HepG2 (cell line): ENCODE results near the gene RAD54L. TPM values are rescaled to one million over a fixed set of nuclear protein-coding genes. Genes with fewer than 3 reads are reported as not detected.

ENCODE experiments used
- GPN1 ChIP-seq: sonication (generic); formaldehyde crosslinking; IDR thresholded peaks from 2 replicates; pipeline ENCODE4 v1.5.1; 2020; ENCODE audit warnings: missing genetic modification reagents, borderline replicate concordance
- KAT2B ChIP-seq: fragments of 150-350 bp; IDR thresholded peaks from 2 replicates; pipeline ENCODE4 v1.6.1; 2014; ENCODE audit warnings: low read depth, low read length, borderline replicate concordance
- MAFF ChIP-seq: IDR thresholded peaks from 2 replicates; pipeline ENCODE4 v1.6.1; 2011; ENCODE audit warnings: low read depth, low read length, improper control_type of control experiment
- MXD3 ChIP-seq: IDR thresholded peaks from 2 replicates; pipeline ENCODE4 v1.6.1; 2016; ENCODE audit warnings: mild to moderate bottlenecking, missing biosample characterization, missing genetic modification reagents
- MYC ChIP-seq: sonication (generic); formaldehyde crosslinking; IDR thresholded peaks from 2 replicates; pipeline ENCODE4 v1.9.0; 2021; ENCODE audit warnings: missing genetic modification reagents, borderline replicate concordance
- RXRB ChIP-seq: IDR thresholded peaks from 2 replicates; pipeline ENCODE4 v1.6.1; 2016; ENCODE audit warnings: borderline replicate concordance, missing genetic modification reagents, missing compliant biosample characterization
- SCMH1 ChIP-seq: sonication (generic); formaldehyde crosslinking; IDR thresholded peaks from 2 replicates; pipeline ENCODE4 v1.9.0; 2021; ENCODE audit warnings: missing genetic modification reagents, mild to moderate bottlenecking, borderline replicate concordance
- SIN3B ChIP-seq: fragments of 150-350 bp; IDR thresholded peaks from 2 replicates; pipeline ENCODE4 v1.6.1; 2014; ENCODE audit warnings: low read length
- SMARCC2 ChIP-seq: fragments of 450-650 bp; IDR thresholded peaks from 2 replicates; pipeline ENCODE4 v1.6.1; 2017; ENCODE audit warnings: antibody characterized with exemption, mild to moderate bottlenecking
- SNAI1 ChIP-seq: sonication (generic); formaldehyde crosslinking; IDR thresholded peaks from 2 replicates; pipeline ENCODE4 v1.5.0; 2020; ENCODE audit warnings: mild to moderate bottlenecking, missing genetic modification reagents, borderline replicate concordance
- SRY ChIP-seq: sonication (generic); formaldehyde crosslinking; IDR thresholded peaks from 2 replicates; pipeline ENCODE4 v1.8.0; 2022; ENCODE audit warnings: mild to moderate bottlenecking, missing genetic modification reagents
- ZFYVE20 ChIP-seq: sonication (generic); formaldehyde crosslinking; IDR thresholded peaks from 2 replicates; pipeline ENCODE4 v1.8.0; 2023; ENCODE audit warnings: low read depth, mild to moderate bottlenecking, moderate library complexity, missing genetic modification reagents, borderline replicate concordance
- ZMYM3 ChIP-seq: sonication (generic); formaldehyde crosslinking; IDR thresholded peaks from 2 replicates; pipeline ENCODE4 v1.5.1; 2020; ENCODE audit warnings: mild to moderate bottlenecking, missing genetic modification reagents
- ZNF24 ChIP-seq: fragments of 450-650 bp; IDR thresholded peaks from 2 replicates; pipeline ENCODE4 v1.6.1; 2017; ENCODE audit warnings: antibody characterized with exemption, mild to moderate bottlenecking
- ZNF264 ChIP-seq: sonication (generic); formaldehyde crosslinking; IDR thresholded peaks from 2 replicates; pipeline ENCODE4 v1.4.0; 2020; ENCODE audit warnings: missing genetic modification reagents
- ZNF577 ChIP-seq: sonication (generic); formaldehyde crosslinking; IDR thresholded peaks from 2 replicates; pipeline ENCODE4 v1.4.0; 2020; ENCODE audit warnings: mild to moderate bottlenecking, low read depth, missing genetic modification reagents, borderline replicate concordance
- ZNF674 ChIP-seq: sonication (generic); formaldehyde crosslinking; IDR thresholded peaks from 2 replicates; pipeline ENCODE4 v1.5.0; 2020; ENCODE audit warnings: low read depth, mild to moderate bottlenecking, missing genetic modification reagents
- ZNF768 ChIP-seq: sonication (generic); formaldehyde crosslinking; IDR thresholded peaks from 2 replicates; pipeline ENCODE4 v1.4.0; 2020; ENCODE audit warnings: missing genetic modification reagents
- polyA plus RNA-seq, 8 experiments: library from polyadenylated mRNA; depleted of rRNA in 3 of 8; stranded (reverse) in 7 of 8; unstranded in 1 of 8; fragments of >200 nt; fragmentation: Illumina TruSeq in 4 of 8; extraction: Trizol in 4 of 8; gene quantifications; 2 replicates each; pipeline versions ENCODE4 v1.2.1 to v1.2.3, GENCODE V29; 2011 to 2016; ENCODE audit warnings: low read depth in 4 of 8, missing spikeins in 1 of 8, mixed read lengths in 1 of 8; ENCODE audit not compliant: insufficient read depth in 1 of 8
- total RNA-seq, 5 experiments: library from RNA; depleted of rRNA; stranded (reverse); fragments of >200 nt; fragmentation: Illumina TruSeq; extraction: Trizol; gene quantifications; 2 replicates each; pipeline ENCODE4 v1.2.3, GENCODE V29; 2016; ENCODE audit warnings: low read depth in 1 of 5
- TF ChIP-seq, protein P1 (sequence below): IDR thresholded peaks from 2 replicates; pipeline ENCODE4 v1.6.1; 2012; ENCODE audit warnings: low read depth, low read length, improper control_type of control experiment
- TF ChIP-seq, protein P2 (sequence below): sonication (generic); formaldehyde crosslinking; IDR thresholded peaks from 2 replicates; pipeline ENCODE4 v1.4.0; 2020; ENCODE audit warnings: missing genetic modification reagents
- TF ChIP-seq, protein P3 (sequence below): sonication (generic); formaldehyde crosslinking; IDR thresholded peaks from 2 replicates; pipeline ENCODE4 v1.4.0; 2020; ENCODE audit warnings: missing genetic modification reagents
- TF ChIP-seq, protein P4 (sequence below): sonication (generic); formaldehyde crosslinking; IDR thresholded peaks from 2 replicates; pipeline ENCODE4 v1.9.0; 2021; ENCODE audit warnings: missing genetic modification reagents, mild to moderate bottlenecking, borderline replicate concordance
- TF ChIP-seq, protein P5 (sequence below): IDR thresholded peaks from 2 replicates; pipeline ENCODE4 v1.6.1; 2016

RAD54L gene
- total and polyA plus RNA-seq, 2 of the 13 experiments (the other 11 are each of a cell fraction or from before 2014, with no cell fraction given): 10.2 to 30.0 TPM

DNA sequence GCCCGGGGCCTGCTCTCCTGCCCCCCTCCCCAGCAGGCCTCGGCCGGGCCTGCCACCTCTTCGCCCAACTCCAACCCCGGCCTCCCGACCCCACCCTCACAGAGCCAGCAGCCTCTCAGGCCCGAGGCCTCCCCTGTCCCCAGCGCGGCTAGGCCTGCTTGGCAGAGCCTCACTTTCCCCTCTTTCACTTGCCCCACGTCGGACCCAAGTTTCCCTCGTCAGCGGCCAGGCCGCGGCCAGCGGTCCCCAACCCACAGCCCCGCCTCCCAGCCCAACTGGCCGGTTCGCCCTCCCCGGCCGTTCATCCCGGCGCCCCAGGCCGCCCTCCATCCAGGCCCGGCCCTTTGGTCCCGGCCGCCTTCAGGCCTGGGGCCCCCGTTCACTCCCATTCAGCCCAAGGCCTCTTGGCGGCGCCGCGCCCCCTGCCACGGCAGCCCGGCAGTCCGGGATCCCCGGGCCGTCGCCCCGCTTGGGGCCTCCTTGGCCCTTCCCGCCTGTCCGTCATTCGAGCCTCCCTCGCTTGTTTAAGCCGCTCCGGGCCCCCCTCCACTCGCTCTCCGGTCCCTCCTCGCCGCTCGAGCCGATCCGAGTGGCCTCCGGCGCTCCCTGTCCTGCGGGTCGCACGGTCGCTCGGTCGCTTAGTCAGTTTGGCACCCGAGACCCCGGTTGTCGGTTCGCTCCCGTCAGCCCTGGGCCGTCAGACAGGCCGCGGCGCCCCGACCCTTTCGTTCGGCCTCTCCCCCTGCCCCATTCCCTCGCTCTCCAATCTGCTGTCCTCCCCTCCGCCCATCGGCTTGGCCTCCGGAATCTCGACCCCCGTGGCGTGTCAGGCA lies 54.5 kb downstream of the RAD54L start (continued):
- TF ChIP-seq ZNF768 (CRISPR knock-in tag) (no peak), SRY (peak; percentile 74; the same call in 1 of the 2 replicates), MXD3 (CRISPR knock-in tag) (no peak), ZNF24 (no peak), ZNF577 (CRISPR knock-in tag) (no peak), MAFF (no peak), MYC (peak; percentile 38; the same call in 1 of the 2 replicates), SCMH1 (no peak), ZNF264 (CRISPR knock-in tag) (no peak), SIN3B (no peak), ZNF674 (CRISPR knock-in tag) (no peak), KAT2B (no peak), SMARCC2 (no peak), SNAI1 (CRISPR knock-in tag) (no peak; the same call in none of the 2 replicates), RXRB (CRISPR knock-in tag) (no peak), GPN1 (no peak), ZFYVE20 (CRISPR knock-in tag) (no peak), ZMYM3 (CRISPR knock-in tag) (no peak)
- TF ChIP-seq, protein P1, sequence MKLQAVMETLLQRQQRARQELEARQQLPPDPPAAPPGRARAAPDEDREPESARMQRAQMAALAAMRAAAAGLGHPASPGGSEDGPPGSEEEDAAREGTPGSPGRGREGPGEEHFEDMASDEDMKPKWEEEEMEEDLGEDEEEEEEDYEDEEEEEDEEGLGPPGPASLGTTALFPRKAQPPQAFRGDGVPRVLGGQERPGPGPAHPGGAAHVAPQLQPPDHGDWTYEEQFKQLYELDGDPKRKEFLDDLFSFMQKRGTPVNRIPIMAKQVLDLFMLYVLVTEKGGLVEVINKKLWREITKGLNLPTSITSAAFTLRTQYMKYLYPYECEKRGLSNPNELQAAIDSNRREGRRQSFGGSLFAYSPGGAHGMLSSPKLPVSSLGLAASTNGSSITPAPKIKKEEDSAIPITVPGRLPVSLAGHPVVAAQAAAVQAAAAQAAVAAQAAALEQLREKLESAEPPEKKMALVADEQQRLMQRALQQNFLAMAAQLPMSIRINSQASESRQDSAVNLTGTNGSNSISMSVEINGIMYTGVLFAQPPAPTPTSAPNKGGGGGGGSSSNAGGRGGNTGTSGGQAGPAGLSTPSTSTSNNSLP: no peak
- TF ChIP-seq, protein P2, sequence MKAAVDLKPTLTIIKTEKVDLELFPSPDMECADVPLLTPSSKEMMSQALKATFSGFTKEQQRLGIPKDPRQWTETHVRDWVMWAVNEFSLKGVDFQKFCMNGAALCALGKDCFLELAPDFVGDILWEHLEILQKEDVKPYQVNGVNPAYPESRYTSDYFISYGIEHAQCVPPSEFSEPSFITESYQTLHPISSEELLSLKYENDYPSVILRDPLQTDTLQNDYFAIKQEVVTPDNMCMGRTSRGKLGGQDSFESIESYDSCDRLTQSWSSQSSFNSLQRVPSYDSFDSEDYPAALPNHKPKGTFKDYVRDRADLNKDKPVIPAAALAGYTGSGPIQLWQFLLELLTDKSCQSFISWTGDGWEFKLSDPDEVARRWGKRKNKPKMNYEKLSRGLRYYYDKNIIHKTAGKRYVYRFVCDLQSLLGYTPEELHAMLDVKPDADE: no peak; the same call in 1 of the 2 replicates
- TF ChIP-seq, protein P3, sequence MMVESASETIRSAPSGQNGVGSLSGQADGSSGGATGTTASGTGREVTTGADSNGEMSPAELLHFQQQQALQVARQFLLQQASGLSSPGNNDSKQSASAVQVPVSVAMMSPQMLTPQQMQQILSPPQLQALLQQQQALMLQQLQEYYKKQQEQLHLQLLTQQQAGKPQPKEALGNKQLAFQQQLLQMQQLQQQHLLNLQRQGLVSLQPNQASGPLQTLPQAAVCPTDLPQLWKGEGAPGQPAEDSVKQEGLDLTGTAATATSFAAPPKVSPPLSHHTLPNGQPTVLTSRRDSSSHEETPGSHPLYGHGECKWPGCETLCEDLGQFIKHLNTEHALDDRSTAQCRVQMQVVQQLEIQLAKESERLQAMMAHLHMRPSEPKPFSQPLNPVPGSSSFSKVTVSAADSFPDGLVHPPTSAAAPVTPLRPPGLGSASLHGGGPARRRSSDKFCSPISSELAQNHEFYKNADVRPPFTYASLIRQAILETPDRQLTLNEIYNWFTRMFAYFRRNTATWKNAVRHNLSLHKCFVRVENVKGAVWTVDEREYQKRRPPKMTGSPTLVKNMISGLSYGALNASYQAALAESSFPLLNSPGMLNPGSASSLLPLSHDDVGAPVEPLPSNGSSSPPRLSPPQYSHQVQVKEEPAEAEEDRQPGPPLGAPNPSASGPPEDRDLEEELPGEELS (CRISPR knock-in tag): no peak
- TF ChIP-seq, protein P4, sequence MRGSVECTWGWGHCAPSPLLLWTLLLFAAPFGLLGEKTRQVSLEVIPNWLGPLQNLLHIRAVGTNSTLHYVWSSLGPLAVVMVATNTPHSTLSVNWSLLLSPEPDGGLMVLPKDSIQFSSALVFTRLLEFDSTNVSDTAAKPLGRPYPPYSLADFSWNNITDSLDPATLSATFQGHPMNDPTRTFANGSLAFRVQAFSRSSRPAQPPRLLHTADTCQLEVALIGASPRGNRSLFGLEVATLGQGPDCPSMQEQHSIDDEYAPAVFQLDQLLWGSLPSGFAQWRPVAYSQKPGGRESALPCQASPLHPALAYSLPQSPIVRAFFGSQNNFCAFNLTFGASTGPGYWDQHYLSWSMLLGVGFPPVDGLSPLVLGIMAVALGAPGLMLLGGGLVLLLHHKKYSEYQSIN: peak; percentile 72; the same call in 1 of the 2 replicates
- TF ChIP-seq, protein P5, sequence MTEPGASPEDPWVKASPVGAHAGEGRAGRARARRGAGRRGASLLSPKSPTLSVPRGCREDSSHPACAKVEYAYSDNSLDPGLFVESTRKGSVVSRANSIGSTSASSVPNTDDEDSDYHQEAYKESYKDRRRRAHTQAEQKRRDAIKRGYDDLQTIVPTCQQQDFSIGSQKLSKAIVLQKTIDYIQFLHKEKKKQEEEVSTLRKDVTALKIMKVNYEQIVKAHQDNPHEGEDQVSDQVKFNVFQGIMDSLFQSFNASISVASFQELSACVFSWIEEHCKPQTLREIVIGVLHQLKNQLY (CRISPR knock-in tag): no peak
